Testis (tissue), 2 donors: Measurements from ENCODE around the gene KRTAP4-16.

Experiments
- POLR2A ChIP-seq: fragments of 450-650 bp; IDR thresholded peaks from one replicate; pipeline ENCODE4 v1.6.1; 2017; ENCODE audit warnings: antibody characterized with exemption, mild to moderate bottlenecking, moderate library complexity
- TF ChIP-seq, protein P1 (sequence below), 3 experiments: fragments of 450-650 bp in 2 of 3; fragments of 200-600 bp in 1 of 3; sonication (generic) in 1 of 3; IDR thresholded peaks; one replicate each; pipeline ENCODE4 v1.5.1; 2016 to 2019; ENCODE audit warnings: antibody characterized with exemption in 3 of 3, mild to moderate bottlenecking in 2 of 3, moderate library complexity in 1 of 3

DNA sequence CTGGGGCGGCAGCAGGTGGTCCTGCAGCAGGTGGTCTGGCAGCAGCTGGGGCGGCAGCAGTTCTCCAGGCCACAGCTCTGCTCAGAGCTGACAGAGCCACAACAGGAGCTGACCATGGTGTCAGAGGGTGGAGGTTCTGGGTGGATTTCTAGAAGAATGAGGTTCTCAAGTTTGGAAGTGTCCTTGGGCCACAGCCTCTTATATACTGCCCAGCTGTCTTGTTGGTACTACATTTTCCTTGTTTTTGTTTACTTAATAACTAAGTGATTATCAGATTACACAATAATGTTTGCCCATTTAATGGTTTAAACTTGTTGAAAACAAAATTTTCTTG, 47.6 kb upstream of the KRTAP4-16 start, which contains the start of gene KRTAP4-5:
- TF ChIP-seq, protein P1, sequence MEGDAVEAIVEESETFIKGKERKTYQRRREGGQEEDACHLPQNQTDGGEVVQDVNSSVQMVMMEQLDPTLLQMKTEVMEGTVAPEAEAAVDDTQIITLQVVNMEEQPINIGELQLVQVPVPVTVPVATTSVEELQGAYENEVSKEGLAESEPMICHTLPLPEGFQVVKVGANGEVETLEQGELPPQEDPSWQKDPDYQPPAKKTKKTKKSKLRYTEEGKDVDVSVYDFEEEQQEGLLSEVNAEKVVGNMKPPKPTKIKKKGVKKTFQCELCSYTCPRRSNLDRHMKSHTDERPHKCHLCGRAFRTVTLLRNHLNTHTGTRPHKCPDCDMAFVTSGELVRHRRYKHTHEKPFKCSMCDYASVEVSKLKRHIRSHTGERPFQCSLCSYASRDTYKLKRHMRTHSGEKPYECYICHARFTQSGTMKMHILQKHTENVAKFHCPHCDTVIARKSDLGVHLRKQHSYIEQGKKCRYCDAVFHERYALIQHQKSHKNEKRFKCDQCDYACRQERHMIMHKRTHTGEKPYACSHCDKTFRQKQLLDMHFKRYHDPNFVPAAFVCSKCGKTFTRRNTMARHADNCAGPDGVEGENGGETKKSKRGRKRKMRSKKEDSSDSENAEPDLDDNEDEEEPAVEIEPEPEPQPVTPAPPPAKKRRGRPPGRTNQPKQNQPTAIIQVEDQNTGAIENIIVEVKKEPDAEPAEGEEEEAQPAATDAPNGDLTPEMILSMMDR (IDR thresholded peaks at IDR 0.05) = no peak
- no peak for TF ChIP-seq POLR2A
